ENCODE data around the gene GLRX3. TPM values are rescaled to one million over a fixed set of nuclear protein-coding genes. Genes with fewer than 3 reads are reported as not detected.

GLRX3 gene
- total and polyA plus RNA-seq, 2 experiments from 2014 or later = 141 to 201 TPM

DNA sequence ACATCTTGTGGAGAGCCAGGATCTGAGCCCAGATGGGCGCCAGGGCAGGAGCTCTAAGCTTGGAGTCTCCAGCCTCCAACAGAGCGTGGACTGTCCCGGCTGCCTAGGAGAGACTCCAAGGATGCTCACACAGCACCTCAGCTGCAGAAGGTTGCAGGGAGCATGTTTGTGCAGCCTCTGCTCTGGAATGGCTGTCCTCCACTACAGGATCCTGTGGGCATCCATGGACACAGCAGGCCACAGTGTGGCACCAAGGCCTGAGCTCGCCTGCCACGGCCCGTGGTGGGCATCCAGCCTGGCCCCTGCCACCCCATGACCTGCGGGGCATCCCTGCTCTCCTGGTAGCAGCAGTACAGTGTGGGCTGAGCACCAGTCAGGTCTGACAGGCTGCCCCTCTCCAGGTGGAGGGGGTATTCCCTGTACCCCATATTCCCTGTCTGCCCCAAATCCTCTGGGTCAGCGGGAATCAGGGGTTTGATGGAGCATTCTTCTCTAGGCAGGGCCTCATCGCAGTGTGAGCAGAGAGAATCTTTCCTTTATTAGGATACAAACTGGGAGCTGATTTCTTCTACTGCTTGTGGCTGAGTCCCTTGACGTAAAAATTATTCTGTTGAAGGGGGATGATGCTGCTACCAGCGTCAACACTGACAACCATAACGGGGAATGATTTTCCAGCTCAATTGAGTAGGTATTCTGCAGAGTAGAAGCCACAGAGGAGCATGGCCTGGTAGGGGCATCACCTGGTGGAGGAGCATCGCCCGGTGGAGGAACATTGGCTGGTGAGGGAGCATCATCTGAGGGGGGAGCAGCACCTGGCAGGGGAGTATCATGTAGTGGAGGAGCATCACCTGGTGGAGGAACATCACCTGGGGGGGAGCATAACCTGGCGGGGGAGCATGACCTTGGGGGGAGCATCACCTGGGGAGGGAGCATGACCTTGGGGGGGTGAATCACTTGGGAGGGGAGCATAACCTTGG is 60.6 kb downstream of the GLRX3 start:
- Mint-ChIP-seq H3K4me1 (peaks cover 3% of the 10 kb centered on the region), H3K27ac (no peak overlapping the region), H3K27me3 (ENCODE audit: insufficient read depth, low read depth, poor library complexity) (peaks cover 19% of the 10 kb centered on the region), H3K4me3 (no peak overlapping the region), H3K36me3 (ENCODE audit: low read depth) (peaks cover 9% of the 10 kb centered on the region; the same call in 2 of the 3 replicates), H3K9me3 (peaks cover 40% of the 10 kb centered on the region)
- Histone ChIP-seq H2AFZ (no peak overlapping the region), H3K27me3 (ENCODE audit: insufficient read depth) (no peaks in the 10 kb centered on the region), H3K27ac (ENCODE audit: low read depth) (no peak overlapping the region), H3F3A (replicated peaks; ENCODE audit: low read depth) (no peaks in the 10 kb centered on the region), H3K4me1 (ENCODE audit: insufficient read depth) (no peaks in the 10 kb centered on the region), H3K36me3 (ENCODE audit: insufficient read depth) (no peaks in the 10 kb centered on the region), H3K79me2 (replicated peaks; ENCODE audit: insufficient read depth) (no peaks in the 10 kb centered on the region), H3K9me2 (ENCODE audit: insufficient read depth) (no peaks in the 10 kb centered on the region), H4K20me1 (replicated peaks; ENCODE audit: insufficient read depth) (no peaks in the 10 kb centered on the region), H3K4me2 (no peak overlapping the region), H3K4me3 (no peak overlapping the region)
- TF ChIP-seq EZH2phosphoT487 (IDR thresholded peaks at IDR 0.05; ENCODE audit: unreplicated experiment) (no peak), JUNB (IDR thresholded peaks at IDR 0.05; ENCODE audit: unreplicated experiment) (no peak)
- TF ChIP-seq, protein P1, sequence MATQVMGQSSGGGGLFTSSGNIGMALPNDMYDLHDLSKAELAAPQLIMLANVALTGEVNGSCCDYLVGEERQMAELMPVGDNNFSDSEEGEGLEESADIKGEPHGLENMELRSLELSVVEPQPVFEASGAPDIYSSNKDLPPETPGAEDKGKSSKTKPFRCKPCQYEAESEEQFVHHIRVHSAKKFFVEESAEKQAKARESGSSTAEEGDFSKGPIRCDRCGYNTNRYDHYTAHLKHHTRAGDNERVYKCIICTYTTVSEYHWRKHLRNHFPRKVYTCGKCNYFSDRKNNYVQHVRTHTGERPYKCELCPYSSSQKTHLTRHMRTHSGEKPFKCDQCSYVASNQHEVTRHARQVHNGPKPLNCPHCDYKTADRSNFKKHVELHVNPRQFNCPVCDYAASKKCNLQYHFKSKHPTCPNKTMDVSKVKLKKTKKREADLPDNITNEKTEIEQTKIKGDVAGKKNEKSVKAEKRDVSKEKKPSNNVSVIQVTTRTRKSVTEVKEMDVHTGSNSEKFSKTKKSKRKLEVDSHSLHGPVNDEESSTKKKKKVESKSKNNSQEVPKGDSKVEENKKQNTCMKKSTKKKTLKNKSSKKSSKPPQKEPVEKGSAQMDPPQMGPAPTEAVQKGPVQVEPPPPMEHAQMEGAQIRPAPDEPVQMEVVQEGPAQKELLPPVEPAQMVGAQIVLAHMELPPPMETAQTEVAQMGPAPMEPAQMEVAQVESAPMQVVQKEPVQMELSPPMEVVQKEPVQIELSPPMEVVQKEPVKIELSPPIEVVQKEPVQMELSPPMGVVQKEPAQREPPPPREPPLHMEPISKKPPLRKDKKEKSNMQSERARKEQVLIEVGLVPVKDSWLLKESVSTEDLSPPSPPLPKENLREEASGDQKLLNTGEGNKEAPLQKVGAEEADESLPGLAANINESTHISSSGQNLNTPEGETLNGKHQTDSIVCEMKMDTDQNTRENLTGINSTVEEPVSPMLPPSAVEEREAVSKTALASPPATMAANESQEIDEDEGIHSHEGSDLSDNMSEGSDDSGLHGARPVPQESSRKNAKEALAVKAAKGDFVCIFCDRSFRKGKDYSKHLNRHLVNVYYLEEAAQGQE (IDR thresholded peaks at IDR 0.05; ENCODE audit: unreplicated experiment) = no peak
- ATAC-seq (no peak), DNase-seq (ENCODE audit: low spot score) (no peak)

GRCh38 chr10:130198651-130199050 is 62.5 kb downstream of the GLRX3 start:
- no peaks in the 10 kb centered on the region for H3K36me3 ChIP-seq (ENCODE audit: insufficient read depth)
- H3F3A ChIP-seq (replicated peaks; ENCODE audit: low read depth) = no peaks in the 10 kb centered on the region
- H3K9me2 ChIP-seq (ENCODE audit: insufficient read depth) = no peaks in the 10 kb centered on the region
- peaks cover 48% of the 10 kb centered on the region for H3K9me3 Mint-ChIP-seq
- H3K4me1 Mint-ChIP-seq = peaks cover 3% of the 10 kb centered on the region
- H3K27me3 Mint-ChIP-seq (ENCODE audit: insufficient read depth, low read depth, poor library complexity) = peaks cover 17% of the 10 kb centered on the region
- no peaks in the 10 kb centered on the region for H3K4me1 ChIP-seq (ENCODE audit: insufficient read depth)
- no peak overlapping the region for H3K4me3 ChIP-seq
- no peaks in the 10 kb centered on the region for H3K27me3 ChIP-seq (ENCODE audit: insufficient read depth)
- no peak for DNase-seq (ENCODE audit: low spot score)
- H3K79me2 ChIP-seq (replicated peaks; ENCODE audit: insufficient read depth) = no peaks in the 10 kb centered on the region
- H2AFZ ChIP-seq = no peak overlapping the region
- no peak overlapping the region for H3K27ac Mint-ChIP-seq
- no peak for ATAC-seq
- H3K4me2 ChIP-seq = no peak overlapping the region
- H3K27ac ChIP-seq (ENCODE audit: low read depth) = no peak overlapping the region
- H4K20me1 ChIP-seq (replicated peaks; ENCODE audit: insufficient read depth) = no peaks in the 10 kb centered on the region
- peaks cover 9% of the 10 kb centered on the region; the same call in 2 of the 3 replicates for H3K36me3 Mint-ChIP-seq (ENCODE audit: low read depth)
- no peak overlapping the region for H3K4me3 Mint-ChIP-seq
- TF ChIP-seq STAT1 (IDR thresholded peaks at IDR 0.05; ENCODE audit: unreplicated experiment) (no peak), ZNF331 (CRISPR knock-in tag; IDR thresholded peaks at IDR 0.05; ENCODE audit: low read depth) (no peak), ZNF114 (CRISPR knock-in tag; IDR thresholded peaks at IDR 0.05) (no peak), EZH2phosphoT487 (IDR thresholded peaks at IDR 0.05; ENCODE audit: unreplicated experiment) (no peak), CREB1 (CRISPR knock-in tag; IDR thresholded peaks at IDR 0.05; ENCODE audit: low read depth) (no peak), EZH2 (IDR thresholded peaks at IDR 0.05; ENCODE audit: low read depth, unreplicated experiment) (no peak), POLR2AphosphoS5 (IDR thresholded peaks at IDR 0.05; ENCODE audit: low read depth) (no peak)
- TF ChIP-seq, protein P2, sequence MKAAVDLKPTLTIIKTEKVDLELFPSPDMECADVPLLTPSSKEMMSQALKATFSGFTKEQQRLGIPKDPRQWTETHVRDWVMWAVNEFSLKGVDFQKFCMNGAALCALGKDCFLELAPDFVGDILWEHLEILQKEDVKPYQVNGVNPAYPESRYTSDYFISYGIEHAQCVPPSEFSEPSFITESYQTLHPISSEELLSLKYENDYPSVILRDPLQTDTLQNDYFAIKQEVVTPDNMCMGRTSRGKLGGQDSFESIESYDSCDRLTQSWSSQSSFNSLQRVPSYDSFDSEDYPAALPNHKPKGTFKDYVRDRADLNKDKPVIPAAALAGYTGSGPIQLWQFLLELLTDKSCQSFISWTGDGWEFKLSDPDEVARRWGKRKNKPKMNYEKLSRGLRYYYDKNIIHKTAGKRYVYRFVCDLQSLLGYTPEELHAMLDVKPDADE (IDR thresholded peaks at IDR 0.05) = no peak
- TF ChIP-seq, protein P3, sequence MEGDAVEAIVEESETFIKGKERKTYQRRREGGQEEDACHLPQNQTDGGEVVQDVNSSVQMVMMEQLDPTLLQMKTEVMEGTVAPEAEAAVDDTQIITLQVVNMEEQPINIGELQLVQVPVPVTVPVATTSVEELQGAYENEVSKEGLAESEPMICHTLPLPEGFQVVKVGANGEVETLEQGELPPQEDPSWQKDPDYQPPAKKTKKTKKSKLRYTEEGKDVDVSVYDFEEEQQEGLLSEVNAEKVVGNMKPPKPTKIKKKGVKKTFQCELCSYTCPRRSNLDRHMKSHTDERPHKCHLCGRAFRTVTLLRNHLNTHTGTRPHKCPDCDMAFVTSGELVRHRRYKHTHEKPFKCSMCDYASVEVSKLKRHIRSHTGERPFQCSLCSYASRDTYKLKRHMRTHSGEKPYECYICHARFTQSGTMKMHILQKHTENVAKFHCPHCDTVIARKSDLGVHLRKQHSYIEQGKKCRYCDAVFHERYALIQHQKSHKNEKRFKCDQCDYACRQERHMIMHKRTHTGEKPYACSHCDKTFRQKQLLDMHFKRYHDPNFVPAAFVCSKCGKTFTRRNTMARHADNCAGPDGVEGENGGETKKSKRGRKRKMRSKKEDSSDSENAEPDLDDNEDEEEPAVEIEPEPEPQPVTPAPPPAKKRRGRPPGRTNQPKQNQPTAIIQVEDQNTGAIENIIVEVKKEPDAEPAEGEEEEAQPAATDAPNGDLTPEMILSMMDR (conservative IDR thresholded peaks at IDR 0.05; ENCODE audit: low read depth in 2 of 2) = no peak
- TF ChIP-seq, protein P1 (IDR thresholded peaks at IDR 0.05; ENCODE audit: unreplicated experiment) = no peak
